HCT116 (cell line): ENCODE results near the gene ELOVL5. TPM values are rescaled to one million over a fixed set of nuclear protein-coding genes. Genes with fewer than 3 reads are reported as not detected.

Source experiments
- ATAC-seq: fragments of 200-7000 bp; cut with Tn5 transposase; 2 replicates; pipeline ENCODE4 v1.9.1; 2020; ENCODE audit warnings: mild to moderate bottlenecking, moderate library complexity
- BruUV-seq: library from RNA; stranded (reverse); fragments of 400-500 nt; replicated peaks from 2 replicates; lab custom pipeline; 2021; lab: Mats Ljungman, UMichigan
- CTCF ChIA-PET: fragments of 300-600 bp; sonication (Branson Sonifier 250); formaldehyde crosslinking; loops from one replicate; lab custom pipeline; 2021; ENCODE audit warnings: antibody characterized with exemption; lab: Charles Lee
- POLR2A ChIA-PET: fragments of 300-600, 350-600 bp; sonication (Branson Sonifier 250); formaldehyde crosslinking; loops from one replicate; lab custom pipeline; 2021; ENCODE audit warnings: antibody characterized with exemption; lab: Charles Lee
- RAD21 ChIA-PET, 2 experiments: fragments of 300-600 bp; sonication (Branson Sonifier 250); formaldehyde crosslinking; loops; one replicate each; lab custom pipeline; 2023; ENCODE audit warnings: low total read pairs in 2 of 2; ENCODE audit not compliant: uncharacterized antibody in 2 of 2, unreplicated experiment in 2 of 2, low non-redundant PET in 1 of 2; lab: Charles Lee
- DNase-seq: peaks from one replicate; pipeline ENCODE4 v3.0.0-alpha.2; 2010; ENCODE audit warnings: low read depth, low spot score
- H2AFZ ChIP-seq: fragments of 200-600 bp; shearing (Covaris generic), sonication (generic); 2 replicates; pipeline ENCODE4 v1.6.1; 2017; ENCODE audit warnings: low read depth, mixed run types, mixed read lengths, antibody characterized with exemption, low read length; ENCODE audit not compliant: poor library complexity, severe bottlenecking
- H3K27ac ChIP-seq: 2 replicates; pipeline ENCODE4 v1.5.1; 2012; ENCODE audit warnings: low read depth, low read length
- H3K27me3 ChIP-seq: fragments of 200-600 bp; sonication (generic); 2 replicates; pipeline ENCODE4 v1.6.1; 2016; ENCODE audit warnings: mixed run types, low read length, mixed read lengths; ENCODE audit not compliant: insufficient read depth
- H3K36me3 ChIP-seq, 2 experiments: fragments of 200-500 bp in 1 of 2; fragments of 200-600 bp in 1 of 2; sonication (Bioruptor generic) in 1 of 2; sonication (generic) in 1 of 2; 2 replicates each; pipeline versions ENCODE4 v1.5.1 to v1.6.1; 2014 to 2016; ENCODE audit warnings: low read length in 2 of 2, inconsistent platforms in 1 of 2, mixed read lengths in 1 of 2, mixed run types in 1 of 2; ENCODE audit not compliant: insufficient read depth in 2 of 2, control insufficient read depth in 1 of 2
- H3K4me1 ChIP-seq, 2 experiments: fragments of 200-600 bp in 1 of 2; sonication (generic) in 1 of 2; 2 replicates each; pipeline versions ENCODE4 v1.5.1 to v1.6.1; 2012 to 2017; ENCODE audit warnings: low read length in 2 of 2, inconsistent platforms in 1 of 2, mild to moderate bottlenecking in 1 of 2, mixed read lengths in 1 of 2, mixed run types in 1 of 2, moderate library complexity in 1 of 2; ENCODE audit not compliant: insufficient read depth in 2 of 2, control insufficient read depth in 1 of 2
- H3K4me2 ChIP-seq: fragments of 200-600 bp; sonication (generic); 2 replicates; pipeline ENCODE4 v1.6.1; 2017; ENCODE audit warnings: mixed run types, low read length, mixed read lengths
- H3K4me3 ChIP-seq, 2 experiments: fragments of 200-600 bp in 1 of 2; sonication (generic) in 1 of 2; replicated peaks in 1 of 2; 2 replicates each; pipeline ENCODE4 v1.5.1; 2011 to 2016; ENCODE audit warnings: low read length in 2 of 2, control low read depth in 1 of 2, low read depth in 1 of 2, mild to moderate bottlenecking in 1 of 2, mixed read lengths in 1 of 2, mixed run types in 1 of 2
- H3K79me2 ChIP-seq: fragments of 200-600 bp; sonication (generic); 2 replicates; pipeline ENCODE4 v1.6.1; 2017; ENCODE audit warnings: mild to moderate bottlenecking, mixed run types, low read length, moderate library complexity, mixed read lengths; ENCODE audit not compliant: insufficient read depth
- H3K9ac ChIP-seq: fragments of 200-600 bp; sonication (generic); 2 replicates; pipeline ENCODE4 v1.6.1; 2016; ENCODE audit warnings: low read length, mixed read lengths
- H3K9me2 ChIP-seq: fragments of 200-600 bp; sonication (generic), shearing (Covaris generic); 2 replicates; pipeline ENCODE4 v1.6.1; 2017; ENCODE audit warnings: mixed run types, mild to moderate bottlenecking, moderate library complexity; ENCODE audit not compliant: insufficient read depth
- H3K9me3 ChIP-seq, 2 experiments: fragments of 200-500 bp in 1 of 2; fragments of 200-600 bp in 1 of 2; sonication (Bioruptor generic) in 1 of 2; sonication (generic) in 1 of 2; 2 replicates each; pipeline ENCODE4 v1.6.1; 2014 to 2017; ENCODE audit warnings: low read length in 2 of 2, mixed read lengths in 2 of 2, inconsistent platforms in 1 of 2, low read depth in 1 of 2, mild to moderate bottlenecking in 1 of 2, mixed run types in 1 of 2, moderate library complexity in 1 of 2; ENCODE audit not compliant: control insufficient read depth in 1 of 2, insufficient read depth in 1 of 2
- H4K20me1 ChIP-seq: fragments of 200-600 bp; sonication (generic), shearing (Covaris generic); 2 replicates; pipeline ENCODE4 v1.6.1; 2017; ENCODE audit warnings: mixed run types, mild to moderate bottlenecking, moderate library complexity; ENCODE audit not compliant: insufficient read depth
- ATF3 ChIP-seq: IDR thresholded peaks from 2 replicates; pipeline ENCODE4 v1.6.1; 2012
- CTCF ChIP-seq, 3 experiments: fragments of 200-600 bp in 1 of 3; sonication (generic) in 1 of 3; IDR thresholded peaks in 2 of 3; conservative IDR thresholded peaks in 1 of 3; 2 replicates each; pipeline ENCODE4 v1.5.1; 2012 to 2017; ENCODE audit warnings: low read depth in 2 of 3, low read length in 2 of 3, antibody characterized with exemption in 1 of 3, borderline replicate concordance in 1 of 3, control low read depth in 1 of 3, mild to moderate bottlenecking in 1 of 3, mixed read lengths in 1 of 3, mixed run types in 1 of 3, moderate library complexity in 1 of 3; ENCODE audit not compliant: insufficient read depth in 1 of 3
- EGR1 ChIP-seq: IDR thresholded peaks from 2 replicates; pipeline ENCODE4 v1.6.1; 2012; ENCODE audit warnings: low read depth
- ELF1 ChIP-seq: IDR thresholded peaks from 2 replicates; pipeline ENCODE4 v1.6.1; 2012; ENCODE audit warnings: low read depth, borderline replicate concordance
- EZH2phosphoT487 ChIP-seq: fragments of 200-600 bp; IDR thresholded peaks from 2 replicates; pipeline ENCODE4 v1.6.1; 2018; ENCODE audit warnings: antibody characterized with exemption, borderline replicate concordance
- FOSL1 ChIP-seq: IDR thresholded peaks from 2 replicates; pipeline ENCODE4 v1.6.1; 2012; ENCODE audit warnings: low read depth
- MAX ChIP-seq: IDR thresholded peaks from 2 replicates; pipeline ENCODE4 v1.6.1; 2012
- POLR2A ChIP-seq: IDR thresholded peaks from 2 replicates; pipeline ENCODE4 v1.7.0; 2011; ENCODE audit warnings: borderline replicate concordance; ENCODE audit not compliant: insufficient read depth, insufficient read length; ENCODE audit errors: extremely low read depth
- POLR2AphosphoS5 ChIP-seq: IDR thresholded peaks from 2 replicates; pipeline ENCODE4 v1.6.1; 2011; ENCODE audit warnings: mild to moderate bottlenecking, low read depth, low read length, moderate library complexity
- SRF ChIP-seq: IDR thresholded peaks from 2 replicates; pipeline ENCODE4 v1.6.1; 2012; ENCODE audit warnings: low read depth
- YY1 ChIP-seq: IDR thresholded peaks from 2 replicates; pipeline ENCODE4 v1.6.1; 2011; ENCODE audit warnings: low read length, low read depth, moderate library complexity, mild to moderate bottlenecking; ENCODE audit not compliant: insufficient replicate concordance; ENCODE audit errors: extremely low read depth
- intact Hi-C: fragments of 100-400 bp; cut with micrococcal nuclease; formaldehyde crosslinking; loops from 2 replicates; pipeline ENCODE4 v1.10.0; 2022
- total RNA-seq: library from RNA; stranded (reverse); gene quantifications from one replicate; pipeline ENCODE4 v1.2.1, GENCODE V29; 2021; ENCODE audit not compliant: unreplicated experiment

Gene ELOVL5
- total RNA-seq, 1 experiment from 2014 or later: 85.3 TPM

DNA sequence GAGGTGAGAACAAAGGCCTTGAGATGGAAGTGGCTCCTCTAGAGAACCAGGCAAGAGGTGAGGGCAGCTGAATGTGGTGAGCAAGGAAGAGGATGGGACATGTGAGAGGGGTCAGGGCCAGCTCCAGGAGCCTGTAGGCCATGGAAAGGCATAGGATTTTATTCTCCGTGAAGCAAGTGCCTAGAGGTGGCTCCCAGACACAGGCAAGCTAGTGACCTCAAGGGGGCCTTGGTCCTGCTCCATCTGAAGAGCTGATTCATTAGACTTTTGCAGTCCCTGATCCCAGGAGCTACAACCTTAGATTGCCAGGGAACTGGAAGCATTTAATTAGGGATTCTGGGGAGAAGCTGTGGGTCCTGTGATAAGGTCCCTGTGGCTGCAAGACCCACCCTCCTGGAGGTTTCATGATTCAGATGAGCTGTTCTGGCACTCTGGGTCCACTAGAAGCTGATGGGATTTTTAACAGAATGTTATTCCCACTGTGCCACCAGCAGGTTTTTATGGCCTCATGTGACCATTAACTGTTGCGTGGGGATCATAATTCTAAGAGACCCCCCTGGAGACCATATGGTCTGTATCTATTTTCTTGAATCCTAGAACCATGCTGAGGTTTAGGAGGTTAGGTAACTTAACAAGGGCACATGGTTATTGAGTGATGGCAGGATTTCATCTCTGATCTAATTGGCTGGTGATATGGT is 90.5 kb downstream of the ELOVL5 start:
- Histone ChIP-seq H3K9me2 (no peaks in the 10 kb centered on the region), H4K20me1 (no peaks in the 10 kb centered on the region), H3K4me3 (no peak overlapping the region), H3K36me3 (peaks cover 0 to 4% of the 10 kb centered on the region in 2 experiments; a peak in 1 of 4 replicates), H3K79me2 (no peaks in the 10 kb centered on the region), H3K4me2 (no peak overlapping the region), H3K9ac (no peak overlapping the region), H3K27ac (no peak overlapping the region), H3K4me1 (no peaks in the 10 kb centered on the region), H3K27me3 (no peaks in the 10 kb centered on the region), H3K9me3 (no peaks in the 10 kb centered on the region), H2AFZ (no peak overlapping the region)
- CTCF ChIA-PET: no interaction called here
- BruUV-seq: no TSS peak
- POLR2A ChIA-PET: no interaction called here
- RAD21 ChIA-PET: no interaction called here
- TF ChIP-seq FOSL1 (no peak), ATF3 (no peak), YY1 (no peak), SRF (no peak), POLR2A (no peak), ELF1 (no peak), POLR2AphosphoS5 (no peak), MAX (no peak), CTCF (IDR thresholded peaks at IDR 0.05 in 2 of 3, conservative IDR thresholded peaks at IDR 0.05 in 1 of 3; ENCODE audit: borderline replicate concordance in 1 of 3, insufficient read depth in 1 of 3, low read depth in 2 of 3, low read length in 2 of 3) (no peak), EZH2phosphoT487 (no peak), EGR1 (no peak)
- no peak for DNase-seq
- intact Hi-C loops: no loop called here
- ATAC-seq: no peak
